ENCODE measurements around the gene HUS1.

The HUS1 gene

GRCh38 chr7:47970761-47971160 lies 8.7 kb downstream of the HUS1 start:
- no peak overlapping the region for H3K4me3 ChIP-seq (replicated peaks; ENCODE audit: insufficient read depth, low read length)
- no peaks in the 10 kb centered on the region for H3K27me3 ChIP-seq (ENCODE audit: insufficient read depth, poor library complexity, severe bottlenecking)
- no peak overlapping the region for H3K27ac ChIP-seq (replicated peaks)
- DNase-seq (ENCODE audit: low read depth in 1 of 2, low spot score in 1 of 2): no peak
- TF ChIP-seq SPI1 (IDR thresholded peaks at IDR 0.05; ENCODE audit: borderline replicate concordance, low read depth): no peak
- TF ChIP-seq, protein P1, sequence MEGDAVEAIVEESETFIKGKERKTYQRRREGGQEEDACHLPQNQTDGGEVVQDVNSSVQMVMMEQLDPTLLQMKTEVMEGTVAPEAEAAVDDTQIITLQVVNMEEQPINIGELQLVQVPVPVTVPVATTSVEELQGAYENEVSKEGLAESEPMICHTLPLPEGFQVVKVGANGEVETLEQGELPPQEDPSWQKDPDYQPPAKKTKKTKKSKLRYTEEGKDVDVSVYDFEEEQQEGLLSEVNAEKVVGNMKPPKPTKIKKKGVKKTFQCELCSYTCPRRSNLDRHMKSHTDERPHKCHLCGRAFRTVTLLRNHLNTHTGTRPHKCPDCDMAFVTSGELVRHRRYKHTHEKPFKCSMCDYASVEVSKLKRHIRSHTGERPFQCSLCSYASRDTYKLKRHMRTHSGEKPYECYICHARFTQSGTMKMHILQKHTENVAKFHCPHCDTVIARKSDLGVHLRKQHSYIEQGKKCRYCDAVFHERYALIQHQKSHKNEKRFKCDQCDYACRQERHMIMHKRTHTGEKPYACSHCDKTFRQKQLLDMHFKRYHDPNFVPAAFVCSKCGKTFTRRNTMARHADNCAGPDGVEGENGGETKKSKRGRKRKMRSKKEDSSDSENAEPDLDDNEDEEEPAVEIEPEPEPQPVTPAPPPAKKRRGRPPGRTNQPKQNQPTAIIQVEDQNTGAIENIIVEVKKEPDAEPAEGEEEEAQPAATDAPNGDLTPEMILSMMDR (IDR thresholded peaks at IDR 0.05; ENCODE audit: insufficient read depth, low read length): no peak
- TF ChIP-seq REST (IDR thresholded peaks at IDR 0.05; ENCODE audit: insufficient replicate concordance, low read depth): no peak
- TF ChIP-seq POLR2AphosphoS5 (IDR thresholded peaks at IDR 0.05; ENCODE audit: low read depth): no peak
- no peak for TF ChIP-seq GABPA (IDR thresholded peaks at IDR 0.05; ENCODE audit: low read depth)

GRCh38 chr7:47968847-47969774 lies 10.3 kb downstream of the HUS1 start:
- TF ChIP-seq, protein P1 (IDR thresholded peaks at IDR 0.05; ENCODE audit: insufficient read depth, low read length): peak; percentile 63
- no peak for TF ChIP-seq REST (IDR thresholded peaks at IDR 0.05; ENCODE audit: insufficient replicate concordance, low read depth)
- Histone ChIP-seq H3K27me3 (ENCODE audit: insufficient read depth, poor library complexity, severe bottlenecking) (no peaks in the 10 kb centered on the region), H3K4me3 (replicated peaks; ENCODE audit: insufficient read depth, low read length) (no peak overlapping the region), H3K27ac (replicated peaks) (no peak overlapping the region)
- DNase-seq (ENCODE audit: low read depth in 1 of 2, low spot score in 1 of 2): peak in 1 of 2 experiments; percentile 23

DNA sequence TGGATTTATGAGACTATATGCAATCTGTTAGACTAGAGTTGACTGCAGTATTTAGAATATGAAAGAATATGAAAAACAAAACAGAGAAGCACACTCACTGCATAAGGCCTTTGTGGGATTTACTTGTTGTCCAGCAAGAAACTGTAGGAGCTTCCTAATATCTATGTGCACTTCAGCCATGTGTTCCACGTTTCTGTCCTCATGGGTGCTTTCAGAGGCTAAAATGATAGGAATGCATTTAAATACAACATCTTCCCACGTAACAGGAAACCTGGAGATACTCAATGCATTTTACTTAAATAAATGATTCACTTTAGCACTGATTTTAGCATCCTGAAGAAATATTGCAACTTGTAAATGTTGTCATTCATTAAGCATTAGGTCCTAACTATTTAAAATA lies 11.7 kb downstream of the HUS1 start:
- TF ChIP-seq REST (IDR thresholded peaks at IDR 0.05; ENCODE audit: insufficient replicate concordance, low read depth): no peak
- TF ChIP-seq GABPA (IDR thresholded peaks at IDR 0.05; ENCODE audit: low read depth): no peak
- TF ChIP-seq SPI1 (IDR thresholded peaks at IDR 0.05; ENCODE audit: borderline replicate concordance, low read depth): no peak
- no peak for TF ChIP-seq POLR2AphosphoS5 (IDR thresholded peaks at IDR 0.05; ENCODE audit: low read depth)
- TF ChIP-seq, protein P1 (IDR thresholded peaks at IDR 0.05; ENCODE audit: insufficient read depth, low read length): no peak
- Histone ChIP-seq H3K27me3 (ENCODE audit: insufficient read depth, poor library complexity, severe bottlenecking) (no peaks in the 10 kb centered on the region), H3K27ac (replicated peaks) (no peak overlapping the region), H3K4me3 (replicated peaks; ENCODE audit: insufficient read depth, low read length) (no peak overlapping the region)
- no peak for DNase-seq (ENCODE audit: low read depth in 1 of 2, low spot score in 1 of 2)

Measured in HL-60 (cell line).